UCSD-AML1 (cell line): ENCODE results near the gene CCDC146.
"Not testable (repeated sequence)": the region's sequence is repeated elsewhere in the genome, so short reads cannot be mapped to it uniquely, and the experiment has no call there.

ENCODE experiments used
- DNase-seq: peaks from one replicate; lab custom pipeline; 2025; ENCODE audit not compliant: unreplicated experiment; lab: John Stamatoyannopoulos, UW

The CCDC146 gene

GRCh38 chr7:77121860-77122681 is at the start of gene CCDC146:
CCDC146 (plus strand) TSS chr7:77122615; CDS start chr7:77167669, 45,054 bp downstream.
- peak; percentile 89 for DNase-seq

- DNase-seq, result not testable (repeated sequence)
These were observed 47.5 kb upstream of the CCDC146 start for GRCh38 chr7:77074786-77075396.

GRCh38 chr7:77077060-77077459 is 45.4 kb upstream of the CCDC146 start:
- DNase-seq, result not testable (repeated sequence)

GRCh38 chr7:77079112-77079511 is 43.3 kb upstream of the CCDC146 start:
- DNase-seq, result not testable (repeated sequence)

- DNase-seq, result not testable (repeated sequence)
These were observed 42.8 kb upstream of the CCDC146 start for GRCh38 chr7:77079624-77080023.

GRCh38 chr7:77080236-77080635 is 42.2 kb upstream of the CCDC146 start:
- DNase-seq, result not testable (repeated sequence)

- not testable (repeated sequence) for DNase-seq
These were observed 40.2 kb upstream of the CCDC146 start for GRCh38 chr7:77082192-77082591.

- not testable (repeated sequence) for DNase-seq
These were observed 30.1 kb upstream of the CCDC146 start for GRCh38 chr7:77092301-77092700.

GRCh38 chr7:77100501-77100900 is 21.9 kb upstream of the CCDC146 start:
- DNase-seq, result not testable (repeated sequence)

- DNase-seq, result not testable (repeated sequence)
These were observed 21.2 kb upstream of the CCDC146 start for GRCh38 chr7:77101187-77101586.

GRCh38 chr7:77102671-77103070 is 19.7 kb upstream of the CCDC146 start:
- not testable (repeated sequence) for DNase-seq

GRCh38 chr7:77105904-77106303 is 16.5 kb upstream of the CCDC146 start:
- not testable (repeated sequence) for DNase-seq

- not testable (repeated sequence) for DNase-seq
These were observed 14.8 kb upstream of the CCDC146 start for GRCh38 chr7:77107659-77108058.

- DNase-seq, result not testable (repeated sequence)
These were observed 14.1 kb upstream of the CCDC146 start for GRCh38 chr7:77108362-77108761.

- DNase-seq, result not testable (repeated sequence)
These were observed 9.6 kb upstream of the CCDC146 start for GRCh38 chr7:77112719-77113306.

- DNase-seq, result not testable (repeated sequence)
These were observed 3.1 kb downstream of the CCDC146 start for GRCh38 chr7:77125486-77125885.

GRCh38 chr7:77127009-77127408 is 4.6 kb downstream of the CCDC146 start:
- DNase-seq, result not testable (repeated sequence)

GRCh38 chr7:77128582-77129410 is 6.4 kb downstream of the CCDC146 start:
- DNase-seq, result peak; percentile 4

- DNase-seq, result not testable (repeated sequence)
These were observed 9.4 kb downstream of the CCDC146 start for GRCh38 chr7:77131781-77132180.

GRCh38 chr7:77138668-77139067 is 16.3 kb downstream of the CCDC146 start:
- DNase-seq, result not testable (repeated sequence)

- DNase-seq, result not testable (repeated sequence)
These were observed 17.9 kb downstream of the CCDC146 start for GRCh38 chr7:77140291-77140690.
